CD14-positive monocyte (primary cell): ENCODE results near the gene ACP1. TPM values are rescaled to one million over a fixed set of nuclear protein-coding genes. Genes with fewer than 3 reads are reported as not detected.

ENCODE experiments used
- DNase-seq, 3 donors: peaks; one replicate each; pipeline ENCODE4 v3.0.0-alpha.2; 2011 to 2022
- H2AFZ ChIP-seq: 2 replicates; pipeline ENCODE4 v1.6.0; 2012; ENCODE audit warnings: mild to moderate bottlenecking, low read depth, low read length, inconsistent platforms; ENCODE audit not compliant: insufficient read depth, poor library complexity, severe bottlenecking
- H3K27ac ChIP-seq, 2 donors: 1 replicate in 1 of 2; 2 replicates in 1 of 2; pipeline ENCODE4 v1.5.1; 2012 to 2013; ENCODE audit warnings: low read length in 2 of 2, control low read depth in 1 of 2, inconsistent platforms in 1 of 2, low read depth in 1 of 2, mild to moderate bottlenecking in 1 of 2
- H3K27me3 ChIP-seq, 2 donors: one replicate each; pipeline versions ENCODE4 v1.6.0 to v1.6.1; 2011 to 2013; ENCODE audit warnings: low read length in 2 of 2; ENCODE audit not compliant: control insufficient read depth in 2 of 2, insufficient read depth in 2 of 2
- H3K36me3 ChIP-seq, 2 donors: replicated peaks in 1 of 2; 1 replicate in 1 of 2; 2 replicates in 1 of 2; pipeline versions ENCODE4 v1.5.1 to v1.6.1; 2012 to 2013; ENCODE audit warnings: low read length in 2 of 2, control low read depth in 1 of 2, inconsistent platforms in 1 of 2, mild to moderate bottlenecking in 1 of 2; ENCODE audit not compliant: insufficient read depth in 2 of 2, control insufficient read depth in 1 of 2
- H3K4me1 ChIP-seq, 2 donors: 1 replicate in 1 of 2; 2 replicates in 1 of 2; pipeline versions ENCODE4 v1.5.1 to v1.6.1; 2012 to 2013; ENCODE audit warnings: low read length in 2 of 2, control low read depth in 1 of 2, inconsistent platforms in 1 of 2, mild to moderate bottlenecking in 1 of 2, moderate library complexity in 1 of 2; ENCODE audit not compliant: insufficient read depth in 2 of 2, control insufficient read depth in 1 of 2
- H3K4me2 ChIP-seq: replicated peaks from 2 replicates; pipeline ENCODE3; 2012; ENCODE audit warnings: low read length, moderate library complexity, mild to moderate bottlenecking; ENCODE audit not compliant: poor library complexity, severe bottlenecking; ENCODE audit errors: extremely low read depth
- H3K4me3 ChIP-seq, 3 experiments: fragments of 200-600 bp in 1 of 3; sonication (generic) in 1 of 3; replicated peaks in 1 of 3; 1 replicate in 2 of 3; 2 replicates in 1 of 3; pipeline ENCODE4 v1.5.1; 2011 to 2013; ENCODE audit warnings: low read length in 3 of 3, mild to moderate bottlenecking in 3 of 3, control low read depth in 2 of 3, low read depth in 2 of 3, inconsistent platforms in 1 of 3, moderate library complexity in 1 of 3
- H3K79me2 ChIP-seq: 2 replicates; pipeline ENCODE4 v1.6.0; 2012; ENCODE audit warnings: mild to moderate bottlenecking, control low read depth, inconsistent platforms, low read length, moderate library complexity; ENCODE audit not compliant: insufficient read depth
- H3K9ac ChIP-seq: 2 replicates; pipeline ENCODE4 v1.6.0; 2017; ENCODE audit warnings: low read length, mild to moderate bottlenecking; ENCODE audit not compliant: insufficient read depth, poor library complexity, severe bottlenecking
- H3K9me3 ChIP-seq, 2 donors: replicated peaks in 1 of 2; 1 replicate in 1 of 2; 2 replicates in 1 of 2; pipeline versions ENCODE4 v1.5.1 to v1.6.1; 2012 to 2013; ENCODE audit warnings: low read length in 2 of 2, control low read depth in 1 of 2; ENCODE audit not compliant: control insufficient read depth in 1 of 2, insufficient read depth in 1 of 2
- H4K20me1 ChIP-seq: 2 replicates; pipeline ENCODE4 v1.6.0; 2012; ENCODE audit warnings: mild to moderate bottlenecking, low read length, control low read depth, moderate library complexity; ENCODE audit not compliant: insufficient read depth
- H3K27ac Mint-ChIP-seq, 7 donors: one replicate each; pipeline ENCODE4 v1.8.0; 2020; ENCODE audit warnings: mild to moderate bottlenecking in 7 of 7, mixed read lengths in 7 of 7, moderate library complexity in 6 of 7, inconsistent platforms in 2 of 7
- H3K27me3 Mint-ChIP-seq, 3 donors: one replicate each; pipeline ENCODE4 v1.8.0; 2021 to 2022; ENCODE audit warnings: low read depth in 3 of 3, mild to moderate bottlenecking in 3 of 3, mixed read lengths in 3 of 3, moderate library complexity in 3 of 3, inconsistent platforms in 1 of 3
- H3K36me3 Mint-ChIP-seq, 2 donors: one replicate each; pipeline ENCODE4 v1.8.0; 2020; ENCODE audit warnings: mixed read lengths in 2 of 2, inconsistent platforms in 1 of 2, mild to moderate bottlenecking in 1 of 2
- H3K4me1 Mint-ChIP-seq: one replicate; pipeline ENCODE4 v1.8.0; 2020; ENCODE audit warnings: mild to moderate bottlenecking, mixed read lengths
- H3K4me3 Mint-ChIP-seq, 2 donors: one replicate each; pipeline ENCODE4 v1.8.0; 2020; ENCODE audit warnings: mild to moderate bottlenecking in 2 of 2, mixed read lengths in 2 of 2, moderate library complexity in 1 of 2
- H3K9me3 Mint-ChIP-seq, 7 donors: one replicate each; pipeline ENCODE4 v1.8.0; 2020 to 2022; ENCODE audit warnings: mixed read lengths in 7 of 7, mild to moderate bottlenecking in 6 of 7, moderate library complexity in 6 of 7, inconsistent platforms in 2 of 7
- WGBS: methylation state at CpG from one replicate; pipeline ENCODE4 v1.1.5; 2013; ENCODE audit warnings: missing lambda C conversion rate; ENCODE audit not compliant: insufficient coverage; 5-methylcytosine and 5-hydroxymethylcytosine counted together
- intact Hi-C, 2 donors: fragments of 100-400 bp; cut with micrococcal nuclease; formaldehyde crosslinking; loops; one replicate each; pipeline versions ENCODE4 v1.15.0 to v1.15.1; 2023
- polyA plus RNA-seq, 3 donors: library from polyadenylated mRNA; depleted of rRNA in 1 of 3; unstranded in 2 of 3; stranded (reverse) in 1 of 3; fragments of 300-500 nt in 2 of 3; fragments of >200 nt in 1 of 3; fragmentation: Illumina TruSeq in 2 of 3; gene quantifications; 1 replicate in 2 of 3; 2 replicates in 1 of 3; pipeline ENCODE4 v1.2.3, GENCODE V29; 2012 to 2021
- TF ChIP-seq, protein P1 (sequence below): fragments of 200-600 bp; IDR thresholded peaks from one replicate; pipeline ENCODE4 v1.8.0; 2022; ENCODE audit warnings: antibody characterized with exemption, mild to moderate bottlenecking

Gene ACP1
- polyA plus RNA-seq, 3 donors: 51.8 to 77.0 (median 73.2) TPM

DNA sequence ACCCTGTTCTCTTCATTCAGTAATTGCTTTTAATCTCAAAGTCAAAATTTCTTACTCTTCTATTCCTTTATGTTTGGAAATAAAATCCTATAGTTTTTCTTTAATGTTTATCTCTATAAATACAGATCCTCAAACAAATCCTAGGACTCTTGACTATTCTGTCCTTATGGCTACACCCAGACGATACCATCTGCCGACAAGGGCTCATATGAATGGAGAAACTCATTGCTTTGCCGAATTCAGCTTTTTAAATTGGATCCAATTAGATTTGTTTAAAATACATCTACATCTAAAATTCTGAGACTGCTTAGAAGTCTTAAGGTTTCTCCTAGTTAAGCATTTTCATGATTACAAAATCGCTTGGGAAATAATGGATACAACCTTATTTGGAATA lies 14.2 kb downstream of the ACP1 start:
- no peak for DNase-seq
- Histone ChIP-seq H4K20me1 (peaks cover 20% of the 10 kb centered on the region), H3K27ac (no peak overlapping the region), H3K4me2 (no peak overlapping the region), H3K27me3 (no peaks in the 10 kb centered on the region), H3K9me3 (no peaks in the 10 kb centered on the region), H3K9ac (no peak overlapping the region), H3K79me2 (peaks cover 11% of the 10 kb centered on the region), H3K4me1 (no peaks in the 10 kb centered on the region), H3K4me3 (no peak overlapping the region), H2AFZ (no peak overlapping the region), H3K36me3 (peaks cover 69 to 83% of the 10 kb centered on the region in 2 donors)
- no peak overlapping the region for H3K4me3 Mint-ChIP-seq
- TF ChIP-seq, protein P1, sequence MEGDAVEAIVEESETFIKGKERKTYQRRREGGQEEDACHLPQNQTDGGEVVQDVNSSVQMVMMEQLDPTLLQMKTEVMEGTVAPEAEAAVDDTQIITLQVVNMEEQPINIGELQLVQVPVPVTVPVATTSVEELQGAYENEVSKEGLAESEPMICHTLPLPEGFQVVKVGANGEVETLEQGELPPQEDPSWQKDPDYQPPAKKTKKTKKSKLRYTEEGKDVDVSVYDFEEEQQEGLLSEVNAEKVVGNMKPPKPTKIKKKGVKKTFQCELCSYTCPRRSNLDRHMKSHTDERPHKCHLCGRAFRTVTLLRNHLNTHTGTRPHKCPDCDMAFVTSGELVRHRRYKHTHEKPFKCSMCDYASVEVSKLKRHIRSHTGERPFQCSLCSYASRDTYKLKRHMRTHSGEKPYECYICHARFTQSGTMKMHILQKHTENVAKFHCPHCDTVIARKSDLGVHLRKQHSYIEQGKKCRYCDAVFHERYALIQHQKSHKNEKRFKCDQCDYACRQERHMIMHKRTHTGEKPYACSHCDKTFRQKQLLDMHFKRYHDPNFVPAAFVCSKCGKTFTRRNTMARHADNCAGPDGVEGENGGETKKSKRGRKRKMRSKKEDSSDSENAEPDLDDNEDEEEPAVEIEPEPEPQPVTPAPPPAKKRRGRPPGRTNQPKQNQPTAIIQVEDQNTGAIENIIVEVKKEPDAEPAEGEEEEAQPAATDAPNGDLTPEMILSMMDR: no peak
- H3K27ac Mint-ChIP-seq: no peak overlapping the region
- no peaks in the 10 kb centered on the region for H3K27me3 Mint-ChIP-seq
- peaks cover 4% of the 10 kb centered on the region for H3K4me1 Mint-ChIP-seq
- peaks cover 74 to 77% of the 10 kb centered on the region in 2 donors for H3K36me3 Mint-ChIP-seq
- H3K9me3 Mint-ChIP-seq: no peaks in the 10 kb centered on the region
- intact Hi-C loops: no loop called here
- WGBS: no CpG with 5 or more reads among the region's 4 CpGs

DNA sequence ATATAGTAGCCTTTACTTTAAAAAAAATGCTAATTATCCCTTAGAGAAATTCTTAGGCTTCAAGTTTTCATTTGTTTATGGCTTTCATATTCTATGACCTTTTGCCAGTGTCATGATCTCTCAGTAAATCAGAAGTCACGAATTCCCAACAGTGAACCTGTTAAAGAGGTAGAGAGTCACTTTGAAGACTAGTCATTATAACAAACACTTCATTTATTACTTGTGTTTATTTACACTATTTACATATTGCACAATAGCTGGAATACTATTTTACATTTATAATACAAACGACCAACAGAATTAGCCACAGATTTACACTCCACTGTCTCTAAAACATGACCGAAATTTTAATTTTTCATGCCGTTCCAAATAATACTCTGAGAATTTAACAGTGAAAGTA lies 14.6 kb downstream of the ACP1 start:
- intact Hi-C loops: no loop called here
- H3K27ac Mint-ChIP-seq: no peak overlapping the region
- Histone ChIP-seq H3K4me1 (no peaks in the 10 kb centered on the region), H3K27me3 (no peaks in the 10 kb centered on the region), H3K27ac (no peak overlapping the region), H3K4me2 (no peak overlapping the region), H3K9ac (no peak overlapping the region), H4K20me1 (peaks cover 18% of the 10 kb centered on the region), H3K4me3 (no peak overlapping the region), H3K79me2 (peaks cover 11% of the 10 kb centered on the region), H2AFZ (no peak overlapping the region), H3K9me3 (no peaks in the 10 kb centered on the region), H3K36me3 (peaks cover 67 to 79% of the 10 kb centered on the region in 2 donors)
- H3K9me3 Mint-ChIP-seq: no peaks in the 10 kb centered on the region
- H3K4me1 Mint-ChIP-seq: peaks cover 4% of the 10 kb centered on the region
- DNase-seq: no peak
- H3K4me3 Mint-ChIP-seq: no peak overlapping the region
- TF ChIP-seq, protein P1: no peak
- H3K36me3 Mint-ChIP-seq: peaks cover 73 to 74% of the 10 kb centered on the region in 2 donors
- H3K27me3 Mint-ChIP-seq: peaks cover 0 to under 1% (median 0%) of the 10 kb centered on the region in 3 donors
- no CpG with 5 or more reads among the region's 4 CpGs for WGBS
